Choroid plexus epithelial cell (primary cell): ENCODE measurements around the gene FXN.

Experiments
- DNase-seq: peaks from one replicate; pipeline ENCODE4 v3.0.0-alpha.2; 2010; ENCODE audit warnings: low read depth
- H3K4me3 ChIP-seq: 2 replicates; pipeline ENCODE4 v1.5.1; 2011; ENCODE audit warnings: low read depth, mild to moderate bottlenecking, control low read depth, low read length, moderate library complexity
- CTCF ChIP-seq: conservative IDR thresholded peaks from 2 replicates; pipeline ENCODE4 v1.5.1; 2011; ENCODE audit warnings: low read depth, mild to moderate bottlenecking, control low read depth, inconsistent platforms, low read length, moderate library complexity

FXN gene

GRCh38 chr9:69013382-69013727 lies 22.2 kb upstream of the FXN start:
- TF ChIP-seq CTCF, result no peak
- no peak overlapping the region for H3K4me3 ChIP-seq
- no peak for DNase-seq

- no peak for TF ChIP-seq CTCF
- no peak within 1 kb of the TSS for H3K4me3 ChIP-seq
- no peak for DNase-seq
Observed at GRCh38 chr9:69014013-69014412, 21.5 kb upstream of the FXN start, which contains the start of gene PRKACG. PRKACG (minus strand) TSS chr9:69014113; CDS start chr9:69014092, 21 bp downstream.

- TF ChIP-seq CTCF, result no peak
- H3K4me3 ChIP-seq, result no peak overlapping the region
- DNase-seq, result no peak
Observed at GRCh38 chr9:69016191-69017096, 19.1 kb upstream of the FXN start.

- DNase-seq, result no peak
- no peak overlapping the region for H3K4me3 ChIP-seq
- no peak for TF ChIP-seq CTCF
Observed at GRCh38 chr9:69018737-69019136, 16.8 kb upstream of the FXN start.

- H3K4me3 ChIP-seq, result no peak overlapping the region
- no peak for DNase-seq
- no peak for TF ChIP-seq CTCF
Observed at GRCh38 chr9:69019808-69020207, 15.7 kb upstream of the FXN start.

GRCh38 chr9:69020301-69021145 lies 15.0 kb upstream of the FXN start:
- no peak for DNase-seq
- TF ChIP-seq CTCF, result no peak
- no peak overlapping the region for H3K4me3 ChIP-seq
